ENCODE results near the gene SPSB1.

Gene SPSB1

GRCh38 chr1:9278116-9278515, 14.6 kb upstream of the SPSB1 start:
- no peak overlapping the region for H3K27ac ChIP-seq
- DNase-seq (ENCODE audit: low read depth, low spot score) = no peak

GRCh38 chr1:9278585-9279153, 14.0 kb upstream of the SPSB1 start:
- no peak overlapping the region for H3K27ac ChIP-seq
- DNase-seq (ENCODE audit: low read depth, low spot score) = no peak

DNA sequence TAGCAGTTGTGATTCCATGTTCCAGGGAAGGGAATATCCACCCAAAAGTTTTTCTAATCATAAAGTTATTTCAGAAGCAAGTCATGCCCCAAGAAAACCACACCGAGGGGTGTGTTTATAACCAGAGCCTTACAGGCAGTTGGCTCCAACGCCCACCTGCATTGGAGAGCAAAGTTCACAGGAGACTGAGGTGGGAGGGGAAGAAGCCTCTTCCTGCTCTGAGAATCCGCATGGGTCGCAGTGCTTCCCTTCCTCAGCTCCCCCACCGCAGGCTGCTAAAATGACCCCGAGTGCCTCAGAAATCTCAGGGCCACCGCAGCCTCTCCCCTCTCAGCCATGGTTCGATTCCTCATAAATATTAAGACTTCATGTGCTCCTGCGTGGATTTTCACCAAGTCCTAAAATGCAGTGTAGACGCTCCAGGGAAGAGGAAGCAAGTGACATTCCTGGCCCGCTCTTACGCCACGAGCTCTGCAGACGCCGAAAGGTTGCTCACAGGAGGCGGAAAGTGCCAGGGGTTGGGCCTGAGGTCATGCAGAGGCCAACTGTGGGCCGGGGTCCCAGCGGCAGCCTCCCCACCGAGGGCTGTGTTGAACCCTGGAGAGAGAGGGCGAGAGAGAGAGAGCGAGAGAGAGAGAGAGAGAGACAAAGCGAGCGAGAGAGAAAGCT, 13.4 kb upstream of the SPSB1 start:
- H3K27ac ChIP-seq = no peak overlapping the region
- no peak for DNase-seq (ENCODE audit: low read depth, low spot score)

DNA sequence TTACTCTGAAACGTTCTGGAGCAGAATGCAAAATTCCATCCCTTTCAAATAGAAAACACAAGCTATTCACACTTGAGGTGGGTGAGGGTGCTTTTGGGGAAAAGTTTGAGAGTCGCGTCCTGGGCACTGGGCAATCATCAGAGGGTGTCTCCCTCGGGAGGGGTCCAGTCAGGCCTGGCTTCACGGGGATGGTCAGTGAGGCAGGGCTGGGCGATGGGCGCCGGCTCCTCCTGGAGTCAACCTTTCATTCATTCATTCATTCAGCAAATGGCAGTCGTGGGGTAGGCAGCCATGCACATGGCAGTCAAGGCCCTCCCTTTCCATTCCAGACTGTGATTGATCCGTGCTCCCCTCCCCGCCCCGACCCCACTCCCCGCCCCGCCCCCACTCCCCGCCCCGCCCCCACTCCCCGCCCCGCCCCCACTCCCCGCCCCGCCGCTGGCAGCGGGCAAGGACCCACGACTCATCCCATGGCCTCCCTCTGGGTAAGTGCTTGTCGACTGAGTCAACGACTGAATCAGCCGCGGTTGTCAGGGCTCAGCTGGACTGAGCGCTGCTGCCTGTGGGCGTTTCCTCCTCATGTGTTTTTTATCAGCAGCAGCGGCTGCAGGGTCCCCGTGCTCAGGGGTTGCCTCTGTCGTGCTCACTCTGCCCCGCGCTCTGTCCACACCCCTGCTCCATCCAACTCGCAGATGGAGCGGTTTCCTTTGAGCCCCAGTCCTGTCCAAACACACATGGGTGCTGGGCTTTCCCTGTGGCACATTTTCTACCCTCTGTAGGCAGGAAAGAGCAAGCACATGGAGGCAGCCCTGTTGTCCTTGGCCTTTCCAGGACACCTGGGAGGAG, 12.5 kb upstream of the SPSB1 start:
- H3K27ac ChIP-seq = peak overlapping the region; percentile 34
- peak; percentile 73 for DNase-seq (ENCODE audit: low read depth, low spot score)

DNA sequence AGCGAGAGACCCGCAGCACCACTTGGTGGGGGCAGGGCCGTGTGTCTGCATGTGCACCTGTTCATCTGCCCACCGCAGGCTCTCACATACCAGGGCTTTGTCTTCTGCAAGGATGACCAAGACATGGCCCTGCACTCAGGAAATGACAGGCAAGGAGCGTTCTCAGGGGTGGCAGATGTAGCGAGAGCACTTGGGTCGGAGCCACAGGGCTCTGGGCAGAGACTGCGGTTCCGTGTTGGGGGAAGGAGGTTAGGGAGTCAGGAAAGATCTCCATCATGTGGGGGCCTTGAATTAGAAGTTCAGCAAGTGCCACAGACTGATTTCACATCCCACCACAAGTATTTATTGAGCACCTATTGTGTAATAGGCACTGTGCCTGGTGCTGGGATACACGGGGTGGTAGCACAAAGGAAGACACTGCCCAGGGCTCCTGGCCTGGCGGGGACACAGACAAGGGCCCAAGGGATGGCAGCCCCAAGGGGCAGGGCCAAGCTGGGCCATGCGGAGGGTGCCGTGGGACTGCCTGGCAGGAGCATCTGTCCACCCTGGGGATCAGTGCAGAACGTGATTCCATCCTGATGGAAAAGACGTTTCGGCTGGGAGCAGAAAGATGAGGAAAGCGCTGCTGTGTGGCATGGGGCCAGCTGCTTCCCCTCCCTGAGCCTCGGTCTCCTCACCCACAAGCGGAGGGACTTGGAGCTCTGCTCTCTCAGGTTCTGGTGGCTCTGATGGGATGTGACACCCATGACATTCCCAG, 11.4 kb upstream of the SPSB1 start:
- DNase-seq (ENCODE audit: low read depth, low spot score) = no peak
- H3K27ac ChIP-seq = peak overlapping the region; percentile 34

GRCh38 chr1:9281908-9282695, 10.6 kb upstream of the SPSB1 start:
- H3K27ac ChIP-seq = no peak overlapping the region
- DNase-seq (ENCODE audit: low read depth, low spot score) = no peak

DNA sequence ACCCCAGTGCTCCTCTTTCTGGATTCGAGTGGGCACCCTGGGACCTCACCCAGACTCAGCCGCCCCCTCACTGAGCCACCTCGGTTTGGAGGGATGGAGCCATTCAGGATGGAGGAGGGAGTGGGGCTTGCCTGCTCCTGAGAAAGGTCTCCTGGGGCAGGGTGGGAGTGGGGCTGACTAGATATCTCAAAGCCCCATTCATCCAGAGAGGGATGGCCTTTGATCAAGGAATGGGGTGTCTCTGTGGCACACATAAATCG, 10.1 kb upstream of the SPSB1 start:
- no peak for DNase-seq (ENCODE audit: low read depth, low spot score)
- no peak overlapping the region for H3K27ac ChIP-seq

GRCh38 chr1:9284061-9284460, 8.6 kb upstream of the SPSB1 start:
- H3K27ac ChIP-seq = no peak overlapping the region
- no peak for DNase-seq (ENCODE audit: low read depth, low spot score)

DNA sequence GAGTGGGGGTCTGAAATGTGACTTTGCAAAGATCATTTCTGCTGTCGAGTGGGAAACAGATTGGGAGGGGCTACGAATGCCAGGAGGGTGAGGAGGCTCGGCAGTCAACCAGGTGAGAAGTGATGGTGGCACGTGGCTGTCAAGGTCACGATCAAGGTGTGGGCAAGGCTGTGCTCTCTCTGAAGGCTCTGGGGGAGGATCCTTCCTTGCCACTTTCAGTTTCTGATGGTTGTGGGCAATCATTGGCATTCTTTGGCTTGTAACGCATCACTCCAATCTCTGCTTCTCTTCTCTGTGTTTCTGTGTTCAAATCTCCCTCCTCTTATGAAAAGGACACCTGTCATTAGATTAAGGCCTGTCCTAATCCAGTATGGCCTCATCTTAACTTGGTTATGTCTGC, 6.1 kb upstream of the SPSB1 start:
- no peak for DNase-seq (ENCODE audit: low read depth, low spot score)
- no peak overlapping the region for H3K27ac ChIP-seq

GRCh38 chr1:9289090-9289534, 3.6 kb upstream of the SPSB1 start:
- no peak for DNase-seq (ENCODE audit: low read depth, low spot score)
- peak overlapping the region; percentile 84 for H3K27ac ChIP-seq

DNA sequence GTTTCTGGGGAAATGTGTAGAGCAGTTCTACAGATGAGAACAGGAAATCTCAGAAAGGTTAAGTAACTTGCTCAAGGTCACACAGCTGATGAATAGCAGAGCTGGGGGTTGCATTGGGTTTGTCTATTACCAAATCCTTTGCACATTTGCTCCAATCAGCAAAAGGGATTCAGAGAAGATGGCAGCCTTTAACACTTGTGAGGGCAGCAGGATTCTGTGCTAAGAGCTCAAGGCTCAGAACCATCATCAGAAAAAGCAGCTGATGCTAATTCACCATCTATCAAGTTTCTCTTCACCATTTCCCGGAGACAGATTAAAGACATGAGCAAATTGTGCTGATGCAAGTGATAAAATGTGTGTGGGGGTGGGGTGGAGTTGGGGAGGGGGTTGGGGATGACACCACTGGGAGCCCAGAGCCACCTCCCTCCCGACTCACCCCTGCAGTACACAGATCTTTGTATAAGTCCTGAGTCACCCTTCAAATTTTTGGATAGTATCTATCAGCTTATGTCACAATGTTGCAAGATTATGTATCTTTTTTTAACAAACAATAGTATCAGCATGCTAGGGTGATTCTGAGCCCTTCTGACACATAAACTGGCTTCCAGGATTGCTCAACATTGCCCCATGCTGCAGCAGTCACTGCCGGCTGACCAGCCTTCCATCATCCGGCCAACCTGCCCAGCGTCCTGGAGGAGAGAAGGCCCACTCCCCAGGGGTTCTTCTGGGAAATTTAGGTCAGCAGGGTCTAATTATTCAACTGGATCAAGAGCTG, 2.8 kb upstream of the SPSB1 start:
- H3K27ac ChIP-seq = peak overlapping the region; percentile 84
- DNase-seq (ENCODE audit: low read depth, low spot score) = no peak

DNA sequence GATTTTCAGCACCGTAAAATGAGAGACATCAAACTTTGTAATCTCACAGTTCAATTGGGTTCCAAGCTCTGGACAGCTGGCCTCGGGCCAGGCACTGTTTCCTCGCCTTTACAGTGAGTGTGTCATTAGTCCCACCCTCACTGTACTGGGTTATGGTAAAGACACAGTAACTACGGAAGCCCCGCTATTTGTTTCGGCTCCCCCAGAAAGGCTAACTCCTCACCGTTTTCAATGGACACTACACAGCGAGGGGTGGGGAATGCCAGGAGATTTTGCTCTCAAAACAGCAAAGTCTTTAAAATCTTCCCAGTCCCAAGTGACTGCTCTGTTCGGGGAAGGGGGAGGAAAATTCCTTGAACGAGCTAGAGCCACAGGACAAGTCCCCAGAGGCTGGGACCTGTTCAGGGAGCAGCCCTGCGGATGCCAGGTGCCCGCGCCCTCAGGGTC, 757 bp upstream of the SPSB1 start:
- peak overlapping the region; percentile 89 for H3K27ac ChIP-seq
- no peak for DNase-seq (ENCODE audit: low read depth, low spot score)

DNA sequence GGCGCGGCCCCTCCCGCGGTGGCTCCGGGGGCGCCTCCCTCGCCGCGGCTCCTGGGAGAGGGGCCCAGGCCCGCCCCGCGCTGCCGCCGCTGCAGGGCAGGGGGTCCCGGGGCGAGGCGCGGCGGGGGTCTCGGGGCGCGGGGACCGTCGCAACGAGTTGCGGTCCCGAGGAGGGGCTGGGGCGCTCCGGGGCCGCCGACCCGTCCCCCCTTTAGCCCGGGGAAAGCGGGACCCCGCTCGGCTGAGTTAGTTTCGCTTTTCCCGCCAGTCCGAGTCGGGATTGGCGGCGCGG, 493 bp downstream of the SPSB1 start:
- peak overlapping the region; percentile 89 for H3K27ac ChIP-seq
- no peak for DNase-seq (ENCODE audit: low read depth, low spot score)

DNA sequence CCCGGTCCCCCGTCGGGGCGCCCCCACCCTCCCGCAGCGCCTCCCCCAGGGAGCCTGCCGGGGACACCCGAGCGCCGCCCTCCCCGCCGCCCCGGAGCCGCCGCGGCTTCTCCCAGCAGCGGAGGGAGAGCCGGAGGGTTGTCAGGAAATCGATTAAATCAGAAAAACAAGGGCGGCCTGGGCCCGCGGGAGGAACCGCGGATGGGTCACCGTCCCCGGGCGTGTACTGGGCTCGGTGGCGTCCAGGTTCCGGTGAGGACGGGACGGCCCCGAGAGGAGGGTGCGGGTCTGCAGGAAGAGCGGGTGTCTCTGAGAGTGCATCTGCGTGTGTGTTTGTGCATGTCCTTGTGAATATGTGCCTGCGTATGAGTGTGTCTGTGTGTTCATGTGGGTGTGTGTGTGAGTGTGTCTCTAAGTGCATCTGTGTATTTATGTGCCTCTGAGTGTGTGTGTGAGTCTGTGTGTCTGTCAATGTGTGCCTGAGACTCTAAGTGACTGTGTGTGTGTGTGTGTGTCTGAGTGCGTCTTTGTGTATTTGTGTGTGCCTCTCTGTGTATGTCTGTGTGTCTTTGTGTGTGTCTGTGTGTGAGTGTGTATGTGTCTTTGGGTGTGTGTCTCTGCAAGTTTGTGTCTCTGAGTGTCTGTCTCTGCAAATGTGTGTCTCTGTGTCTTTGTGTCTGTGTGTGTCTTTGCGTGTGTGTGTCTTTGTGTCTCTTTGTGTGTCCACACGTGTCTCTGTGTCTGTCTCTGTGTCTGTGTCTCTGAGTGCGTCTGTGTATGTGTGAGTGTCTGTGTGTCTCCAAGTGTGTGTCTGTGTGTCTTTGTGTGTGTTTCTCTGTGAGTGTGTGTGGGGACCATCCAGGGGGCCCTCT, 1.1 kb downstream of the SPSB1 start:
- H3K27ac ChIP-seq = peak overlapping the region; percentile 89
- no peak for DNase-seq (ENCODE audit: low read depth, low spot score)

DNA sequence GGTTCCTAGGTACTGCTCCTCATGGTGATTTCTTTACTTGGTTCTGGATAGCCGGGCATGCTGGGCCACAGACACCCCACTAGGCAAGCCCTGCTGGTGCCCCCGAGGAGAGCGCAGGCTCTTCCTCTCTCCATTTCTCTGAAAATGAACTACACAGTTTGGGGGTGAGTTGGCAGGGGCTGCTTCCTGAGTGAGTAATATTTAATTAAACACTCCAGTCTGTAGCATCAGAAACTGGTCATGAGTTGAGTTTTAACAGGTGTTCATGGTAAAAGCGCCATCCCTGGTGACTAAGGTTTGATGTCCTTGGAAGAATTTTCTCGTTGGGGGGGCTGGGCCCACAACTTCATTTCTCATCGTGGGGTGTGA, 1.7 kb downstream of the SPSB1 start:
- DNase-seq (ENCODE audit: low read depth, low spot score) = no peak
- H3K27ac ChIP-seq = peak overlapping the region; percentile 89

DNA sequence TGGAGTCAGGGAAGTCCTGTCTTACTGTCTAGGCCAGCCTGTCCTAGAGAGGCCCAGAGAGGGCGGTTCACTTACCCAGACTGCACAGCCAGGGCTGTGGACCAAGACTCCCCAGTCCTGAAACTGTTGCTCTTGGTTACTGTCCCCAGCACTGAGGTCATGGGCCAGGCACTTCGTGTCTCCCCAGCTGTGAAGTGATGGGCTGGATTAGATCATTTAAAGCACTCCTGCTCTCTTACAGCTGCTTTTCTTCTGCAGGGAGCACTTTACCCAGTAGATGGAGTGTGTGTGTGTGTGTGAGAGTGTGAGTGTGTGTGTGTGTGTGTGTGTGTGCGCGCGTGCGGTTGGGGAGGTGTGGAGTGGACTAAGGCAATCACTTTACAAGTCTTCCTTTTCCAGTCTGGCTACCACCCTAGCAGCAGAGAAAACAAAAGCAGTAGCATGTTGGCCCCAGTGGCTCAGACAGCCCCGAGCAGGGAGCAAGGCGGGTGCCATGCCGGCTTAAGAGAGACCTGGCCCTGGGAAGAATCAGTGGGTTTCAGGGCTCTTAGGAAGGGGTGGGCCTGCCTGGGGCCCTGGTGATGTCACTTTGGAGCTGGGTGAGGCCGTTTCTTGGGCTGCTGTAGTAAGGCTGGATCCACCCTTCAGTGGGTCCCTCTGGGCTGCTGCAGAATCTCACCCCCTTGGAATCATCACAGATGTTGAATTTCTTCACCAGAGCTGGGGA, 2.4 kb downstream of the SPSB1 start:
- DNase-seq (ENCODE audit: low read depth, low spot score) = no peak
- H3K27ac ChIP-seq = peak overlapping the region; percentile 89

DNA sequence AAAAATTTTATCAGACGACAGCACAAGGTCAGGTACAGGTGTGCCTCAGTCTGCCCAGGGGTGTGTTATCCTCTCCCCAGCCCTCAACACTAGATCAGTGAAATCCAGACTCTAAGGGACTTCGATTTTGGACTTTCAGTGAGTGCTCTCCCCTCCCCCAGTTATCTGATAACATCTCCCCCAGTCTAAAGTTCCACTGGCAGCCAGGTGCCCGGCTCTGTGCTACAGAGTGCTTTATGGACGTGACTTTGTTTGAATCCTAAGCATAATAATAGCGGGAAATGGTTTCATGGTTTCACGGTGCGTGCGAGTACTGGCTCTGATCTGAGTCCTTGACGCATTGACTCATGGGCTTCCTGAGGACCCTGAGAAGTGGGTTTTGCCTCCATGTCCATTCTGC, 3.2 kb downstream of the SPSB1 start:
- no peak for DNase-seq (ENCODE audit: low read depth, low spot score)
- H3K27ac ChIP-seq = no peak overlapping the region

DNA sequence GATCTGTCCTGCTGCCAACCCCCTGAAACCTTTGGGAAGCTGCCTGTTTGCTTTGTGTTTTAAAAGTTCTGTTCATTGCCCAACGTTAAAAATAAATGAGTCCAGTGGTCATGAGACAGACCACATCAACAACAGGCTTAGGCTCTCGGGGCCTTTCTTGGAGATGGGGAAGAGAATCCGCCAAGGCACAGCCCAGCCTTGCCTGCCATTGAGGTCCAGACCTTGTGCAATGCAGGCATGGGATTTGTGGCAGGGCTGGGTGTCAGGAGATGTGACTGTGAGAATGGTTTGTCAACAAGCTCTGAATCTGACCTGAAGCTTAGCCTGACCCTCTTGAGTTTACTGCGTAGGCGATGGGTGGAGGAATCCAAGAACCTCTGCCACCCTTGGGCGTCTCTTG, 4.2 kb downstream of the SPSB1 start:
- no peak for DNase-seq (ENCODE audit: low read depth, low spot score)
- no peak overlapping the region for H3K27ac ChIP-seq

Measured in epithelial cell of prostate (primary cell).